HCT116 (cell line): Measurements from ENCODE around the gene COQ6. TPM values are rescaled to one million over a fixed set of nuclear protein-coding genes. Genes with fewer than 3 reads are reported as not detected.

Source experiments
- ATAC-seq: fragments of 200-7000 bp; cut with Tn5 transposase; 2 replicates; pipeline ENCODE4 v1.9.1; 2020; ENCODE audit warnings: mild to moderate bottlenecking, moderate library complexity
- BruUV-seq: library from RNA; stranded (reverse); fragments of 400-500 nt; replicated peaks from 2 replicates; lab custom pipeline; 2021; lab: Mats Ljungman, UMichigan
- CTCF ChIA-PET: fragments of 300-600 bp; sonication (Branson Sonifier 250); formaldehyde crosslinking; loops from one replicate; lab custom pipeline; 2021; ENCODE audit warnings: antibody characterized with exemption; lab: Charles Lee
- POLR2A ChIA-PET: fragments of 300-600, 350-600 bp; sonication (Branson Sonifier 250); formaldehyde crosslinking; loops from one replicate; lab custom pipeline; 2021; ENCODE audit warnings: antibody characterized with exemption; lab: Charles Lee
- RAD21 ChIA-PET, 2 experiments: fragments of 300-600 bp; sonication (Branson Sonifier 250); formaldehyde crosslinking; loops; one replicate each; lab custom pipeline; 2023; ENCODE audit warnings: low total read pairs in 2 of 2; ENCODE audit not compliant: uncharacterized antibody in 2 of 2, unreplicated experiment in 2 of 2, low non-redundant PET in 1 of 2; lab: Charles Lee
- DNase-seq: peaks from one replicate; pipeline ENCODE4 v3.0.0-alpha.2; 2010; ENCODE audit warnings: low read depth, low spot score
- H2AFZ ChIP-seq: fragments of 200-600 bp; shearing (Covaris generic), sonication (generic); 2 replicates; pipeline ENCODE4 v1.6.1; 2017; ENCODE audit warnings: low read depth, mixed run types, mixed read lengths, antibody characterized with exemption, low read length; ENCODE audit not compliant: poor library complexity, severe bottlenecking
- H3K27ac ChIP-seq: 2 replicates; pipeline ENCODE4 v1.5.1; 2012; ENCODE audit warnings: low read depth, low read length
- H3K27me3 ChIP-seq: fragments of 200-600 bp; sonication (generic); 2 replicates; pipeline ENCODE4 v1.6.1; 2016; ENCODE audit warnings: mixed run types, low read length, mixed read lengths; ENCODE audit not compliant: insufficient read depth
- H3K36me3 ChIP-seq, 2 experiments: fragments of 200-500 bp in 1 of 2; fragments of 200-600 bp in 1 of 2; sonication (Bioruptor generic) in 1 of 2; sonication (generic) in 1 of 2; 2 replicates each; pipeline versions ENCODE4 v1.5.1 to v1.6.1; 2014 to 2016; ENCODE audit warnings: low read length in 2 of 2, inconsistent platforms in 1 of 2, mixed read lengths in 1 of 2, mixed run types in 1 of 2; ENCODE audit not compliant: insufficient read depth in 2 of 2, control insufficient read depth in 1 of 2
- H3K4me1 ChIP-seq, 2 experiments: fragments of 200-600 bp in 1 of 2; sonication (generic) in 1 of 2; 2 replicates each; pipeline versions ENCODE4 v1.5.1 to v1.6.1; 2012 to 2017; ENCODE audit warnings: low read length in 2 of 2, inconsistent platforms in 1 of 2, mild to moderate bottlenecking in 1 of 2, mixed read lengths in 1 of 2, mixed run types in 1 of 2, moderate library complexity in 1 of 2; ENCODE audit not compliant: insufficient read depth in 2 of 2, control insufficient read depth in 1 of 2
- H3K4me2 ChIP-seq: fragments of 200-600 bp; sonication (generic); 2 replicates; pipeline ENCODE4 v1.6.1; 2017; ENCODE audit warnings: mixed run types, low read length, mixed read lengths
- H3K4me3 ChIP-seq, 2 experiments: fragments of 200-600 bp in 1 of 2; sonication (generic) in 1 of 2; replicated peaks in 1 of 2; 2 replicates each; pipeline ENCODE4 v1.5.1; 2011 to 2016; ENCODE audit warnings: low read length in 2 of 2, control low read depth in 1 of 2, low read depth in 1 of 2, mild to moderate bottlenecking in 1 of 2, mixed read lengths in 1 of 2, mixed run types in 1 of 2
- H3K79me2 ChIP-seq: fragments of 200-600 bp; sonication (generic); 2 replicates; pipeline ENCODE4 v1.6.1; 2017; ENCODE audit warnings: mild to moderate bottlenecking, mixed run types, low read length, moderate library complexity, mixed read lengths; ENCODE audit not compliant: insufficient read depth
- H3K9ac ChIP-seq: fragments of 200-600 bp; sonication (generic); 2 replicates; pipeline ENCODE4 v1.6.1; 2016; ENCODE audit warnings: low read length, mixed read lengths
- H3K9me2 ChIP-seq: fragments of 200-600 bp; sonication (generic), shearing (Covaris generic); 2 replicates; pipeline ENCODE4 v1.6.1; 2017; ENCODE audit warnings: mixed run types, mild to moderate bottlenecking, moderate library complexity; ENCODE audit not compliant: insufficient read depth
- H3K9me3 ChIP-seq, 2 experiments: fragments of 200-500 bp in 1 of 2; fragments of 200-600 bp in 1 of 2; sonication (Bioruptor generic) in 1 of 2; sonication (generic) in 1 of 2; 2 replicates each; pipeline ENCODE4 v1.6.1; 2014 to 2017; ENCODE audit warnings: low read length in 2 of 2, mixed read lengths in 2 of 2, inconsistent platforms in 1 of 2, low read depth in 1 of 2, mild to moderate bottlenecking in 1 of 2, mixed run types in 1 of 2, moderate library complexity in 1 of 2; ENCODE audit not compliant: control insufficient read depth in 1 of 2, insufficient read depth in 1 of 2
- H4K20me1 ChIP-seq: fragments of 200-600 bp; sonication (generic), shearing (Covaris generic); 2 replicates; pipeline ENCODE4 v1.6.1; 2017; ENCODE audit warnings: mixed run types, mild to moderate bottlenecking, moderate library complexity; ENCODE audit not compliant: insufficient read depth
- EZH2phosphoT487 ChIP-seq: fragments of 200-600 bp; IDR thresholded peaks from 2 replicates; pipeline ENCODE4 v1.6.1; 2018; ENCODE audit warnings: antibody characterized with exemption, borderline replicate concordance
- SIN3A ChIP-seq: IDR thresholded peaks from 2 replicates; pipeline ENCODE4 v1.6.1; 2012; ENCODE audit warnings: low read depth
- YY1 ChIP-seq: IDR thresholded peaks from 2 replicates; pipeline ENCODE4 v1.6.1; 2011; ENCODE audit warnings: low read length, low read depth, moderate library complexity, mild to moderate bottlenecking; ENCODE audit not compliant: insufficient replicate concordance; ENCODE audit errors: extremely low read depth
- ZFX ChIP-seq: fragments of 450-650 bp; IDR thresholded peaks from 2 replicates; pipeline ENCODE4 v1.6.1; 2017
- intact Hi-C: fragments of 100-400 bp; cut with micrococcal nuclease; formaldehyde crosslinking; loops from 2 replicates; pipeline ENCODE4 v1.10.0; 2022
- total RNA-seq: library from RNA; stranded (reverse); gene quantifications from one replicate; pipeline ENCODE4 v1.2.1, GENCODE V29; 2021; ENCODE audit not compliant: unreplicated experiment
- TF ChIP-seq, protein P1 (sequence below), 3 experiments: fragments of 200-600 bp in 1 of 3; sonication (generic) in 1 of 3; IDR thresholded peaks in 2 of 3; conservative IDR thresholded peaks in 1 of 3; 2 replicates each; pipeline ENCODE4 v1.5.1; 2012 to 2017; ENCODE audit warnings: low read depth in 2 of 3, low read length in 2 of 3, antibody characterized with exemption in 1 of 3, borderline replicate concordance in 1 of 3, control low read depth in 1 of 3, mild to moderate bottlenecking in 1 of 3, mixed read lengths in 1 of 3, mixed run types in 1 of 3, moderate library complexity in 1 of 3; ENCODE audit not compliant: insufficient read depth in 1 of 3
- TF ChIP-seq, protein P2 (sequence below): IDR thresholded peaks from 2 replicates; pipeline ENCODE4 v1.6.1; 2011; ENCODE audit warnings: mild to moderate bottlenecking, low read length, moderate library complexity; ENCODE audit not compliant: insufficient replicate concordance; ENCODE audit errors: extremely low read depth

COQ6 gene
- total RNA-seq, 1 experiment from 2014 or later, result 21.6 TPM

DNA sequence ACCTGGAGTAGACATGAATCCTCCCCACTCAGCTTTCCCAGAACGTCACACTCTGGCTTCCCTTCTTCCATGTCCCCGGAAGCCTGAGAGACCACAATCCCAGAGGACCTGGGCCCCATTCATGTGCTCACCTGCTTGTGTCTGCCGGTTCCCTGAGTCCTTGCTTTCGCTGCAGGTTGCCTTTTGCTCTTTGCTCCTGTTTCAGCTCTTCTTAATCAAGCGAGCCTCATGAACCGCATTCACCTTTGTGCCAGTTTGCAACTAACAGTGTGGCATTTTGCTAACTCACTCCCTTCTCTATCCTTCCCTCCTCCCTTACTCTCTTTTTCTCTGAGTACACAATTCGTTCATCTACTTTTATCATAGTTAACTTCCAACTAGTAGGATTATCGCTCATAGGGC lies 45.9 kb downstream of the COQ6 start:
- DNase-seq (no peak), ATAC-seq (no peak)
- Histone ChIP-seq H3K79me2 (no peaks in the 10 kb centered on the region), H3K4me1 (no peaks in the 10 kb centered on the region), H3K36me3 (peaks cover 0 to 4% of the 10 kb centered on the region in 2 experiments; a peak in 1 of 4 replicates), H3K9me3 (no peaks in the 10 kb centered on the region), H3K4me3 (no peak overlapping the region), H3K27ac (no peak overlapping the region), H3K4me2 (no peak overlapping the region), H3K9me2 (no peaks in the 10 kb centered on the region), H4K20me1 (no peaks in the 10 kb centered on the region), H3K9ac (no peak overlapping the region), H3K27me3 (no peaks in the 10 kb centered on the region), H2AFZ (no peak overlapping the region)
- BruUV-seq, result no TSS peak
- RAD21 ChIA-PET, result no interaction called here
- POLR2A ChIA-PET, result no interaction called here
- TF ChIP-seq, protein P1, sequence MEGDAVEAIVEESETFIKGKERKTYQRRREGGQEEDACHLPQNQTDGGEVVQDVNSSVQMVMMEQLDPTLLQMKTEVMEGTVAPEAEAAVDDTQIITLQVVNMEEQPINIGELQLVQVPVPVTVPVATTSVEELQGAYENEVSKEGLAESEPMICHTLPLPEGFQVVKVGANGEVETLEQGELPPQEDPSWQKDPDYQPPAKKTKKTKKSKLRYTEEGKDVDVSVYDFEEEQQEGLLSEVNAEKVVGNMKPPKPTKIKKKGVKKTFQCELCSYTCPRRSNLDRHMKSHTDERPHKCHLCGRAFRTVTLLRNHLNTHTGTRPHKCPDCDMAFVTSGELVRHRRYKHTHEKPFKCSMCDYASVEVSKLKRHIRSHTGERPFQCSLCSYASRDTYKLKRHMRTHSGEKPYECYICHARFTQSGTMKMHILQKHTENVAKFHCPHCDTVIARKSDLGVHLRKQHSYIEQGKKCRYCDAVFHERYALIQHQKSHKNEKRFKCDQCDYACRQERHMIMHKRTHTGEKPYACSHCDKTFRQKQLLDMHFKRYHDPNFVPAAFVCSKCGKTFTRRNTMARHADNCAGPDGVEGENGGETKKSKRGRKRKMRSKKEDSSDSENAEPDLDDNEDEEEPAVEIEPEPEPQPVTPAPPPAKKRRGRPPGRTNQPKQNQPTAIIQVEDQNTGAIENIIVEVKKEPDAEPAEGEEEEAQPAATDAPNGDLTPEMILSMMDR (IDR thresholded peaks at IDR 0.05 in 2 of 3, conservative IDR thresholded peaks at IDR 0.05 in 1 of 3; ENCODE audit: borderline replicate concordance in 1 of 3, insufficient read depth in 1 of 3, low read depth in 2 of 3, low read length in 2 of 3), result no peak
- TF ChIP-seq, protein P2, sequence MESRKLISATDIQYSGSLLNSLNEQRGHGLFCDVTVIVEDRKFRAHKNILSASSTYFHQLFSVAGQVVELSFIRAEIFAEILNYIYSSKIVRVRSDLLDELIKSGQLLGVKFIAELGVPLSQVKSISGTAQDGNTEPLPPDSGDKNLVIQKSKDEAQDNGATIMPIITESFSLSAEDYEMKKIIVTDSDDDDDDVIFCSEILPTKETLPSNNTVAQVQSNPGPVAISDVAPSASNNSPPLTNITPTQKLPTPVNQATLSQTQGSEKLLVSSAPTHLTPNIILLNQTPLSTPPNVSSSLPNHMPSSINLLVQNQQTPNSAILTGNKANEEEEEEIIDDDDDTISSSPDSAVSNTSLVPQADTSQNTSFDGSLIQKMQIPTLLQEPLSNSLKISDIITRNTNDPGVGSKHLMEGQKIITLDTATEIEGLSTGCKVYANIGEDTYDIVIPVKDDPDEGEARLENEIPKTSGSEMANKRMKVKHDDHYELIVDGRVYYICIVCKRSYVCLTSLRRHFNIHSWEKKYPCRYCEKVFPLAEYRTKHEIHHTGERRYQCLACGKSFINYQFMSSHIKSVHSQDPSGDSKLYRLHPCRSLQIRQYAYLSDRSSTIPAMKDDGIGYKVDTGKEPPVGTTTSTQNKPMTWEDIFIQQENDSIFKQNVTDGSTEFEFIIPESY, result no peak
- no peak for TF ChIP-seq SIN3A
- TF ChIP-seq ZFX, result no peak
- no peak for TF ChIP-seq EZH2phosphoT487
- TF ChIP-seq YY1, result no peak
- CTCF ChIA-PET, result no interaction called here
- intact Hi-C loops, result no loop called here
